Stimulated activated CD8-positive, alpha-beta memory T cell treated with anti-CD3 and anti-CD28 coated beads, Interleukin-7, amount 100 ng/mL, for 4 hours (primary cell): ENCODE measurements around the gene MYCL.

Experiments
- DNase-seq, 2 donors: peaks; one replicate each; pipeline ENCODE4 v3.0.0-alpha.2; 2020; ENCODE audit warnings: low read depth in 2 of 2

MYCL gene

GRCh38 chr1:39852876-39853275 lies 48.8 kb downstream of the MYCL start:
- no peak for DNase-seq

GRCh38 chr1:39852214-39852791 lies 49.4 kb downstream of the MYCL start:
- no peak for DNase-seq

GRCh38 chr1:39850606-39851216 lies 51.0 kb downstream of the MYCL start:
- DNase-seq: no peak

- DNase-seq: no peak
Measured at GRCh38 chr1:39849203-39849602, 52.5 kb downstream of the MYCL start.

- DNase-seq: no peak
Measured at GRCh38 chr1:39847940-39848339, 53.8 kb downstream of the MYCL start.

GRCh38 chr1:39846796-39847195 lies 54.9 kb downstream of the MYCL start:
- no peak for DNase-seq

- DNase-seq: peak; percentile 45 to 58
Measured at GRCh38 chr1:39845569-39846566, 55.8 kb downstream of the MYCL start.
